Stimulated activated CD8-positive, alpha-beta memory T cell treated with anti-CD3 and anti-CD28 coated beads, Interleukin-4, amount 100 ng/mL, for 4 hours (primary cell): Measurements from ENCODE around the gene SSTR5.
"Not testable (repeated sequence)": the region's sequence is repeated elsewhere in the genome, so short reads cannot be mapped to it uniquely, and the experiment has no call there.

Experiments used
- DNase-seq, 2 donors: peaks; one replicate each; pipeline ENCODE4 v3.0.0-alpha.2; 2020; ENCODE audit warnings: low read depth in 2 of 2, low spot score in 1 of 2

Gene SSTR5

GRCh38 chr16:1090620-1091587 lies 18.4 kb downstream of the SSTR5 start:
- DNase-seq = no peak

GRCh38 chr16:1091992-1092552 lies 19.5 kb downstream of the SSTR5 start:
- DNase-seq = no peak

- DNase-seq = not testable (repeated sequence)
Measured at GRCh38 chr16:1092685-1093283, 20.2 kb downstream of the SSTR5 start.

- no peak for DNase-seq
Measured at GRCh38 chr16:1093284-1094123, 21.0 kb downstream of the SSTR5 start.

DNA sequence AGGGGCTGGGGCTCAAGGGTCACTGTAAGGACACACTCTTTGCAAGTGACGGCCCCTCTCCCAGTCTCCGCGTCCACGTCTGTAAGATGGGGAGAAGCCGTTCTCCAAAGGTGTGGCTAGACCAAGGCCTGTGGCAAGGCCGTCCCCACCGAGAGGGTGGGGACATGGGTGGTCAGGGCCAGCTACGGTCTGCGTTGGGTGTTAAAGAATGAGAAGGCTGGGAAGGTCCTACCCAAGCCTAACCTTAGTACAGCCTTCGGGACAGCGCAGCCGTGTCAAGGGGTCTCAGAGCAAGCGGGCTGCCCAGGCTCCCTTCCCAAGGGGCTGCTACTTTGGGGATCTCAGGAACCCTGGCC lies 21.6 kb downstream of the SSTR5 start:
- DNase-seq = no peak

GRCh38 chr16:1094601-1095449 lies 22.3 kb downstream of the SSTR5 start:
- no peak for DNase-seq

DNA sequence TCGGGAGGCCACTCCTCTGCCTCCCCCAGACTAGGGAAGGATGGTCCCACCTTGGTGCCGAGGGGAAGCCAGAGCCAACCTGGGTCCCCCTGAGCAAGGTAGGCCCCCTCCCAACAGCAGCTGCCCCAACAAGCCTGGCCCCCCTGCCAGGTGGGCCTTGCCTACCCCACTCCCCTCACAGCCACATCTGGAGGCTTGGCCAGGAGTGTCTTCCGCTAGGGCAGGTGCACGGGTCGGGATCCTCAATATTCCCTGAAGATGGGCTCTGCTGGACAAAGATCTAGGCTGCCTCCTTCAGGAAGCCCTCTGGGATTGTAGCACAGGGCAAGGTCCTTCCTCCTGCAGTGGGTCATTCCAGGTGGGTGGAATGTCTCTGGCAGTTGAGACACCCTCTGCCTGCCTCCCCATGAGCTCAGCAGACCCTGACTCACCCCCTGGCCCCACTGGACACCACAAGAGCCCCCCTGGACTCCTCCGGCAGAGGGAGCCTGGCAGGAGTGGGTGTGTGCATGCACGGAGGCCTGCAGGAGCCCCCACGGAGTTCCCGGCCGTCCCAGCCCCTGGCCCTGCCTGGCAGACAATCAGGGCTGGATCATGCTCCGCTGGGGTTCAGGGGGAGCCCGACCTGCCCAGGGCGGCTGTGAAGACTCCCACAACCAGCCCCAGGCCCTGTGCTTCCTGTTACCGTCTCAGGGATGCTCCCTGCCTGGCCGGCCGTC lies 23.1 kb downstream of the SSTR5 start:
- DNase-seq = no peak

- DNase-seq = no peak
Measured at GRCh38 chr16:1096169-1097082, 23.9 kb downstream of the SSTR5 start, which contains the start of gene C1QTNF8. Gene C1QTNF8, minus strand, starts transcription at chr16:1096244. Its CDS starts 1,322 bp downstream, at chr16:1094922.

- no peak for DNase-seq
Measured at GRCh38 chr16:1097156-1097555, 24.6 kb downstream of the SSTR5 start.

- DNase-seq = no peak
Measured at GRCh38 chr16:1097800-1098199, 25.3 kb downstream of the SSTR5 start.

- DNase-seq = no peak
Measured at GRCh38 chr16:1098266-1098991, 25.9 kb downstream of the SSTR5 start.

- DNase-seq = no peak
Measured at GRCh38 chr16:1099189-1100083, 26.9 kb downstream of the SSTR5 start.

GRCh38 chr16:1100084-1100800 lies 27.7 kb downstream of the SSTR5 start:
- DNase-seq = no peak

DNA sequence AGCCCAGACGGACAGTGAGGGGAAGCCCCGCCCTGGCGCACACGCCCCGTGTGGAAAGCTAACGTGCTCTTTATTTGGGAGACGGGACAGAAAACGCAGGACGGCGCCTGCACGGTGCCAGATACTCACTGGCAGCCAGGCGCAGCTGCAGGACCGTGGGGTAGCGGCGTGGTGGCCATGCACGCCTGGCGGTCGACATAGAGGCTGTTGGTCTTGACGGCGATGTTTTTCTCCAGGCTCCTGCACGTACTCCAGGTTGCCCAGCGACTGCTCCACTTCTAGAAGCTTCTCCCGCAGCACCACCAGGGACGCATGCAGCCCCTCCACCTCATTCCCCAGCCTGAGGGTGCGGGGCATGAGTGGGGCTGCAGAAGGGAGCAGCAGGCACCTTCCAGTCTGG lies 28.6 kb downstream of the SSTR5 start:
- DNase-seq = no peak

- no peak for DNase-seq
Measured at GRCh38 chr16:1101573-1102332, 29.2 kb downstream of the SSTR5 start.

DNA sequence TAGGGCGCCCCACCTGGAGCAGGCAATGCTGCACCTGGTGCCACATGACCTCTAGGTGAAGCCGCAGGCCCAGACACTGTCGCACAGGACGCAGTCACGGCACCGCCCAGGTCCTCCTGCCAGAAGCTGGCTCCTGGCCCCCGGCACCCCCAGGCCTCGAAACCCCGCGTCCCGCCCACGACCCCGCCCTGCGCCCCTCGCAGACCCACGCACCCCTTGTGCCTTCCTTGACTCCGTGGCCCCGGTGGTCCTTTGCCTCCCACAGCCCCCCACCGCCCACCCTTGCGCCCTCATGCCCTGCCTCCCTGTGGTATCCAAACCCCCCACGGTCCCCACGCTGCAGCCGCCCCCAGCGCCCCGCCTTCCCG lies 29.8 kb downstream of the SSTR5 start:
- DNase-seq = no peak
